ENCODE results near the gene TRMO. TPM values are rescaled to one million over a fixed set of nuclear protein-coding genes. Genes with fewer than 3 reads are reported as not detected.
"Not testable (repeated sequence)": the region's sequence is repeated elsewhere in the genome, so short reads cannot be mapped to it uniquely, and the experiment has no call there.

Gene TRMO
- total RNA-seq, 2 donors from 2014 or later, result 15.4 TPM

GRCh38 chr9:97954550-97954989 lies 32.3 kb upstream of the TRMO start:
- no peak overlapping the region for H3K4me3 Mint-ChIP-seq
- ATAC-seq (replicated peaks in 1 of 2) (peak; percentile 81 to 95), DNase-seq (peak; percentile 48 to 61)
- peaks cover 12% of the 10 kb centered on the region for H3K4me1 Mint-ChIP-seq (ENCODE audit: low read depth)
- peaks cover 7% of the 10 kb centered on the region for H3K27me3 Mint-ChIP-seq (ENCODE audit: low read depth)
- no peaks in the 10 kb centered on the region for H3K36me3 Mint-ChIP-seq (ENCODE audit: insufficient read depth in 2 of 2)
- H3K9me3 Mint-ChIP-seq, result no peaks in the 10 kb centered on the region
- H3K27ac Mint-ChIP-seq, result no peak overlapping the region

GRCh38 chr9:97950873-97951272 lies 28.6 kb upstream of the TRMO start:
- not testable (repeated sequence) for H3K27me3 Mint-ChIP-seq (ENCODE audit: low read depth); H3K4me3 Mint-ChIP-seq; H3K36me3 Mint-ChIP-seq (ENCODE audit: insufficient read depth in 2 of 2); H3K27ac Mint-ChIP-seq; H3K9me3 Mint-ChIP-seq; H3K4me1 Mint-ChIP-seq (ENCODE audit: low read depth); DNase-seq
- peak in 1 of 2 donors; percentile 36 for ATAC-seq (replicated peaks in 1 of 2)

- ATAC-seq (replicated peaks in 1 of 2); H3K4me3 Mint-ChIP-seq; H3K9me3 Mint-ChIP-seq; H3K27me3 Mint-ChIP-seq (ENCODE audit: low read depth); H3K36me3 Mint-ChIP-seq (ENCODE audit: insufficient read depth in 2 of 2); H3K4me1 Mint-ChIP-seq (ENCODE audit: low read depth); DNase-seq; H3K27ac Mint-ChIP-seq: not testable (repeated sequence)
These were observed 24.8 kb upstream of the TRMO start for GRCh38 chr9:97947094-97947493.

- H3K9me3 Mint-ChIP-seq; H3K36me3 Mint-ChIP-seq (ENCODE audit: insufficient read depth in 2 of 2); H3K27me3 Mint-ChIP-seq (ENCODE audit: low read depth); H3K27ac Mint-ChIP-seq; ATAC-seq (replicated peaks in 1 of 2); H3K4me1 Mint-ChIP-seq (ENCODE audit: low read depth); DNase-seq; H3K4me3 Mint-ChIP-seq: not testable (repeated sequence)
These were observed 23.2 kb upstream of the TRMO start for GRCh38 chr9:97945470-97945869.

GRCh38 chr9:97944612-97945011 lies 22.3 kb upstream of the TRMO start:
- no peaks in the 10 kb centered on the region for H3K27me3 Mint-ChIP-seq (ENCODE audit: low read depth)
- no peak overlapping the region for H3K4me3 Mint-ChIP-seq
- no peak for ATAC-seq (replicated peaks in 1 of 2)
- no peaks in the 10 kb centered on the region for H3K4me1 Mint-ChIP-seq (ENCODE audit: low read depth)
- H3K36me3 Mint-ChIP-seq (ENCODE audit: insufficient read depth in 2 of 2), result no peaks in the 10 kb centered on the region
- no peak for DNase-seq
- no peak overlapping the region for H3K27ac Mint-ChIP-seq
- no peaks in the 10 kb centered on the region for H3K9me3 Mint-ChIP-seq

- Mint-ChIP-seq H3K27me3 (ENCODE audit: low read depth) (no peaks in the 10 kb centered on the region), H3K9me3 (no peaks in the 10 kb centered on the region), H3K4me1 (ENCODE audit: low read depth) (peaks cover 3% of the 10 kb centered on the region), H3K4me3 (no peak overlapping the region), H3K27ac (no peak overlapping the region), H3K36me3 (ENCODE audit: insufficient read depth in 2 of 2) (no peaks in the 10 kb centered on the region)
- no peak for ATAC-seq (replicated peaks in 1 of 2)
- no peak for DNase-seq
These were observed 21.1 kb upstream of the TRMO start for GRCh38 chr9:97943308-97943855.

- Mint-ChIP-seq H3K9me3 (no peaks in the 10 kb centered on the region), H3K36me3 (ENCODE audit: insufficient read depth in 2 of 2) (no peaks in the 10 kb centered on the region), H3K4me3 (no peak overlapping the region), H3K4me1 (ENCODE audit: low read depth) (peaks cover 12% of the 10 kb centered on the region), H3K27ac (no peak overlapping the region), H3K27me3 (ENCODE audit: low read depth) (no peaks in the 10 kb centered on the region)
- no peak for ATAC-seq (replicated peaks in 1 of 2)
- DNase-seq, result no peak
These were observed 19.0 kb upstream of the TRMO start for GRCh38 chr9:97941323-97941722.

GRCh38 chr9:97940741-97941140 lies 18.4 kb upstream of the TRMO start:
- ATAC-seq (replicated peaks in 1 of 2) (no peak), DNase-seq (no peak)
- Mint-ChIP-seq H3K4me3 (no peak overlapping the region), H3K27ac (no peak overlapping the region), H3K4me1 (ENCODE audit: low read depth) (peaks cover 17% of the 10 kb centered on the region), H3K27me3 (ENCODE audit: low read depth) (no peaks in the 10 kb centered on the region), H3K9me3 (no peaks in the 10 kb centered on the region), H3K36me3 (ENCODE audit: insufficient read depth in 2 of 2) (no peaks in the 10 kb centered on the region)

GRCh38 chr9:97940233-97940632 lies 17.9 kb upstream of the TRMO start:
- Mint-ChIP-seq H3K9me3 (no peaks in the 10 kb centered on the region), H3K27ac (no peak overlapping the region), H3K4me3 (no peak overlapping the region), H3K27me3 (ENCODE audit: low read depth) (no peaks in the 10 kb centered on the region), H3K4me1 (ENCODE audit: low read depth) (peaks cover 23% of the 10 kb centered on the region), H3K36me3 (ENCODE audit: insufficient read depth in 2 of 2) (no peaks in the 10 kb centered on the region)
- ATAC-seq (replicated peaks in 1 of 2) (no peak), DNase-seq (no peak)

- peak; percentile 77 to 89 for ATAC-seq (replicated peaks in 1 of 2)
- H3K27ac Mint-ChIP-seq, result peak within 1 kb of the TSS; percentile 80
- no peaks in the 10 kb centered on the region for H3K9me3 Mint-ChIP-seq
- DNase-seq, result peak in 1 of 2 donors; percentile 11
- H3K27me3 Mint-ChIP-seq (ENCODE audit: low read depth), result no peaks in the 10 kb centered on the region
- H3K4me1 Mint-ChIP-seq (ENCODE audit: low read depth), result peaks cover 28% of the 10 kb centered on the region
- H3K4me3 Mint-ChIP-seq, result peak within 1 kb of the TSS; percentile 31 to 70
- H3K36me3 Mint-ChIP-seq (ENCODE audit: insufficient read depth in 2 of 2), result no peaks in the 10 kb centered on the region
These were observed 15.9 kb upstream of the TRMO start, which contains the start of gene HEMGN for GRCh38 chr9:97938081-97938644. Gene HEMGN (minus strand): TSS chr9:97938172. CDS start chr9:97938136, 36 bp downstream.

- H3K36me3 Mint-ChIP-seq (ENCODE audit: insufficient read depth in 2 of 2), result no peaks in the 10 kb centered on the region
- H3K4me1 Mint-ChIP-seq (ENCODE audit: low read depth), result peaks cover 34% of the 10 kb centered on the region
- DNase-seq, result no peak
- H3K27me3 Mint-ChIP-seq (ENCODE audit: low read depth), result no peaks in the 10 kb centered on the region
- no peak overlapping the region for H3K4me3 Mint-ChIP-seq
- no peak for ATAC-seq (replicated peaks in 1 of 2)
- H3K9me3 Mint-ChIP-seq, result no peaks in the 10 kb centered on the region
- H3K27ac Mint-ChIP-seq, result no peak overlapping the region
These were observed 14.7 kb upstream of the TRMO start for GRCh38 chr9:97936998-97937397.

- no peak for ATAC-seq (replicated peaks in 1 of 2)
- DNase-seq, result no peak
- H3K4me3 Mint-ChIP-seq, result no peak overlapping the region
- no peak overlapping the region for H3K27ac Mint-ChIP-seq
- no peaks in the 10 kb centered on the region for H3K9me3 Mint-ChIP-seq
- H3K36me3 Mint-ChIP-seq (ENCODE audit: insufficient read depth in 2 of 2), result no peaks in the 10 kb centered on the region
- H3K27me3 Mint-ChIP-seq (ENCODE audit: low read depth), result no peaks in the 10 kb centered on the region
- peaks cover 48% of the 10 kb centered on the region for H3K4me1 Mint-ChIP-seq (ENCODE audit: low read depth)
These were observed 13.0 kb upstream of the TRMO start for GRCh38 chr9:97935276-97935675.

GRCh38 chr9:97934321-97935115 lies 12.2 kb upstream of the TRMO start:
- no peak for ATAC-seq (replicated peaks in 1 of 2)
- H3K27ac Mint-ChIP-seq, result no peak overlapping the region
- no peak for DNase-seq
- H3K36me3 Mint-ChIP-seq (ENCODE audit: insufficient read depth in 2 of 2), result no peaks in the 10 kb centered on the region
- no peaks in the 10 kb centered on the region for H3K27me3 Mint-ChIP-seq (ENCODE audit: low read depth)
- no peak overlapping the region for H3K4me3 Mint-ChIP-seq
- no peaks in the 10 kb centered on the region for H3K9me3 Mint-ChIP-seq
- peaks cover 56% of the 10 kb centered on the region for H3K4me1 Mint-ChIP-seq (ENCODE audit: low read depth)

Data from activated T-cell treated with anti-CD3 and anti-CD28 coated beads, Interleukin-2, amount 50 U/mL, for 72 hours (primary cell).